ENCODE measurements around the gene GNG12. TPM values are rescaled to one million over a fixed set of nuclear protein-coding genes. Genes with fewer than 3 reads are reported as not detected.

GNG12 gene
- total and polyA plus RNA-seq, 9 of the 15 experiments (the other 6 are each of a cell fraction or from before 2014, with no cell fraction given): 2.6 to 6.0 (median 4.1) TPM

DNA sequence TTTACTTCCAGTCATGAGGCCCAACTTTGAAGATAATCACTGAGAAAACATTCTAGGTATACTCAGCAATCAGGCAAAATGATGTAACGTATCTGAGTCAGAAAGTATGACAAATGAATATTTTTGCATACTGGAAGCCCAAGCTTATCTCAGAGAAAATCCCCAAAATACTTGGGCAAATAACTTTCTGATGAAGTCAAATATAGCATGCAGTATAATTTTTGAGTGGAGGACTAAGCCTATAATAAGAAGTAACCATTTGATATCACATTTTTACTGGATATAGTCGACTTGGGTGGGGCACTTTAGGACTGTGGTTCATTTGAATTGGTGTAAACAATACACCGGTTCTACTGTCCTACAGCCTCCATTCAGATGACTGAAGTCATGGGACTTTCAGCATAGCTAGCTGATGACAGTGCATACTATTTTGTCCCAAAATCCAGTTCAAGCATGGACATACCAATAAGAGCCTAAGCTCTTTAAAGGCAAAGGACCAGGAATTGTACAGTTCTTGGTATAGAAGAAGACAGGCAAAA is 150.5 kb downstream of the GNG12 start (continued):
- TF ChIP-seq TOE1 (IDR thresholded peaks at IDR 0.05; ENCODE audit: borderline replicate concordance) (no peak), TOE1 (CRISPR knock-in tag; IDR thresholded peaks at IDR 0.05; ENCODE audit: borderline replicate concordance, low read depth) (no peak), SREBF2 (CRISPR knock-in tag; IDR thresholded peaks at IDR 0.05) (no peak), SIN3A (IDR thresholded peaks at IDR 0.05; ENCODE audit: borderline replicate concordance in 2 of 2, control insufficient read depth in 1 of 2, low read depth in 2 of 2, low read length in 2 of 2) (no peak), HNRNPLL (IDR thresholded peaks at IDR 0.05; ENCODE audit: low read depth, low read length, poor library complexity, severe bottlenecking) (no peak), TCF7L2 (IDR thresholded peaks at IDR 0.05; ENCODE audit: low read depth, low read length) (no peak), MEF2D (tag; conservative IDR thresholded peaks at IDR 0.05; ENCODE audit: low read depth) (peak; percentile 33), SMAD4 (CRISPR knock-in tag; conservative IDR thresholded peaks at IDR 0.05) (0 out of 2 replicates have a peak, but pooled peaks have one; percentile 53), PTTG1 (tag; IDR thresholded peaks at IDR 0.05; ENCODE audit: low read depth) (no peak), NFIC (IDR thresholded peaks at IDR 0.05) (no peak), SETDB1 (IDR thresholded peaks at IDR 0.05; ENCODE audit: low read length) (no peak), DMBX1 (CRISPR knock-in tag; IDR thresholded peaks at IDR 0.05; ENCODE audit: borderline replicate concordance) (no peak; the same call in 1 of the 2 replicates), MAFG (tag; conservative IDR thresholded peaks at IDR 0.05) (peak; percentile 65), ZBTB8A (IDR thresholded peaks at IDR 0.05; ENCODE audit: partially characterized antibody) (no peak)
- TF ChIP-seq, protein P1, sequence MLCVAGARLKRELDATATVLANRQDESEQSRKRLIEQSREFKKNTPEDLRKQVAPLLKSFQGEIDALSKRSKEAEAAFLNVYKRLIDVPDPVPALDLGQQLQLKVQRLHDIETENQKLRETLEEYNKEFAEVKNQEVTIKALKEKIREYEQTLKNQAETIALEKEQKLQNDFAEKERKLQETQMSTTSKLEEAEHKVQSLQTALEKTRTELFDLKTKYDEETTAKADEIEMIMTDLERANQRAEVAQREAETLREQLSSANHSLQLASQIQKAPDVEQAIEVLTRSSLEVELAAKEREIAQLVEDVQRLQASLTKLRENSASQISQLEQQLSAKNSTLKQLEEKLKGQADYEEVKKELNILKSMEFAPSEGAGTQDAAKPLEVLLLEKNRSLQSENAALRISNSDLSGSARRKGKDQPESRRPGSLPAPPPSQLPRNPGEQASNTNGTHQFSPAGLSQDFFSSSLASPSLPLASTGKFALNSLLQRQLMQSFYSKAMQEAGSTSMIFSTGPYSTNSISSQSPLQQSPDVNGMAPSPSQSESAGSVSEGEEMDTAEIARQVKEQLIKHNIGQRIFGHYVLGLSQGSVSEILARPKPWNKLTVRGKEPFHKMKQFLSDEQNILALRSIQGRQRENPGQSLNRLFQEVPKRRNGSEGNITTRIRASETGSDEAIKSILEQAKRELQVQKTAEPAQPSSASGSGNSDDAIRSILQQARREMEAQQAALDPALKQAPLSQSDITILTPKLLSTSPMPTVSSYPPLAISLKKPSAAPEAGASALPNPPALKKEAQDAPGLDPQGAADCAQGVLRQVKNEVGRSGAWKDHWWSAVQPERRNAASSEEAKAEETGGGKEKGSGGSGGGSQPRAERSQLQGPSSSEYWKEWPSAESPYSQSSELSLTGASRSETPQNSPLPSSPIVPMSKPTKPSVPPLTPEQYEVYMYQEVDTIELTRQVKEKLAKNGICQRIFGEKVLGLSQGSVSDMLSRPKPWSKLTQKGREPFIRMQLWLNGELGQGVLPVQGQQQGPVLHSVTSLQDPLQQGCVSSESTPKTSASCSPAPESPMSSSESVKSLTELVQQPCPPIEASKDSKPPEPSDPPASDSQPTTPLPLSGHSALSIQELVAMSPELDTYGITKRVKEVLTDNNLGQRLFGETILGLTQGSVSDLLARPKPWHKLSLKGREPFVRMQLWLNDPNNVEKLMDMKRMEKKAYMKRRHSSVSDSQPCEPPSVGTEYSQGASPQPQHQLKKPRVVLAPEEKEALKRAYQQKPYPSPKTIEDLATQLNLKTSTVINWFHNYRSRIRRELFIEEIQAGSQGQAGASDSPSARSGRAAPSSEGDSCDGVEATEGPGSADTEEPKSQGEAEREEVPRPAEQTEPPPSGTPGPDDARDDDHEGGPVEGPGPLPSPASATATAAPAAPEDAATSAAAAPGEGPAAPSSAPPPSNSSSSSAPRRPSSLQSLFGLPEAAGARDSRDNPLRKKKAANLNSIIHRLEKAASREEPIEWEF (CRISPR knock-in tag; IDR thresholded peaks at IDR 0.05): no peak
- TF ChIP-seq, protein P2, sequence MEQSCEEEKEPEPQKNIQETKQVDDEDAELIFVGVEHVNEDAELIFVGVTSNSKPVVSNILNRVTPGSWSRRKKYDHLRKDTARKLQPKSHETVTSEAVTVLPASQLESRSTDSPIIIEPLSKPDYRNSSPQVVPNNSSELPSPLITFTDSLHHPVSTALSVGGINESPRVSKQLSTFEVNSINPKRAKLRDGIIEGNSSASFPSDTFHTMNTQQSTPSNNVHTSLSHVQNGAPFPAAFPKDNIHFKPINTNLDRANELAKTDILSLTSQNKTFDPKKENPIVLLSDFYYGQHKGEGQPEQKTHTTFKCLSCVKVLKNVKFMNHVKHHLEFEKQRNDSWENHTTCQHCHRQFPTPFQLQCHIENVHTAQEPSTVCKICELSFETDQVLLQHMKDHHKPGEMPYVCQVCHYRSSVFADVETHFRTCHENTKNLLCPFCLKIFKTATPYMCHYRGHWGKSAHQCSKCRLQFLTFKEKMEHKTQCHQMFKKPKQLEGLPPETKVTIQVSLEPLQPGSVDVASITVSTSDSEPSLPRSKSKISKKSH (CRISPR knock-in tag; IDR thresholded peaks at IDR 0.05): no peak
- TF ChIP-seq, protein P3, sequence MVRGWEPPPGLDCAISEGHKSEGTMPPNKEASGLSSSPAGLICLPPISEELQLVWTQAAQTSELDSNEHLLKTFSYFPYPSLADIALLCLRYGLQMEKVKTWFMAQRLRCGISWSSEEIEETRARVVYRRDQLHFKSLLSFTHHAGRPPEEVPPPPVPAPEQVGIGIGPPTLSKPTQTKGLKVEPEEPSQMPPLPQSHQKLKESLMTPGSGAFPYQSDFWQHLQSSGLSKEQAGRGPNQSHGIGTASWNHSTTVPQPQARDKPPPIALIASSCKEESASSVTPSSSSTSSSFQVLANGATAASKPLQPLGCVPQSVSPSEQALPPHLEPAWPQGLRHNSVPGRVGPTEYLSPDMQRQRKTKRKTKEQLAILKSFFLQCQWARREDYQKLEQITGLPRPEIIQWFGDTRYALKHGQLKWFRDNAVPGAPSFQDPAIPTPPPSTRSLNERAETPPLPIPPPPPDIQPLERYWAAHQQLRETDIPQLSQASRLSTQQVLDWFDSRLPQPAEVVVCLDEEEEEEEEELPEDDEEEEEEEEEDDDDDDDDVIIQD (CRISPR knock-in tag; IDR thresholded peaks at IDR 0.05): no peak
- TF ChIP-seq, protein P4, sequence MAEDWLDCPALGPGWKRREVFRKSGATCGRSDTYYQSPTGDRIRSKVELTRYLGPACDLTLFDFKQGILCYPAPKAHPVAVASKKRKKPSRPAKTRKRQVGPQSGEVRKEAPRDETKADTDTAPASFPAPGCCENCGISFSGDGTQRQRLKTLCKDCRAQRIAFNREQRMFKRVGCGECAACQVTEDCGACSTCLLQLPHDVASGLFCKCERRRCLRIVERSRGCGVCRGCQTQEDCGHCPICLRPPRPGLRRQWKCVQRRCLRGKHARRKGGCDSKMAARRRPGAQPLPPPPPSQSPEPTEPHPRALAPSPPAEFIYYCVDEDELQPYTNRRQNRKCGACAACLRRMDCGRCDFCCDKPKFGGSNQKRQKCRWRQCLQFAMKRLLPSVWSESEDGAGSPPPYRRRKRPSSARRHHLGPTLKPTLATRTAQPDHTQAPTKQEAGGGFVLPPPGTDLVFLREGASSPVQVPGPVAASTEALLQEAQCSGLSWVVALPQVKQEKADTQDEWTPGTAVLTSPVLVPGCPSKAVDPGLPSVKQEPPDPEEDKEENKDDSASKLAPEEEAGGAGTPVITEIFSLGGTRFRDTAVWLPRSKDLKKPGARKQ (CRISPR knock-in tag; IDR thresholded peaks at IDR 0.05): no peak

All from K562 (cell line).